ENCODE measurements around the gene ADAM12.

DNA sequence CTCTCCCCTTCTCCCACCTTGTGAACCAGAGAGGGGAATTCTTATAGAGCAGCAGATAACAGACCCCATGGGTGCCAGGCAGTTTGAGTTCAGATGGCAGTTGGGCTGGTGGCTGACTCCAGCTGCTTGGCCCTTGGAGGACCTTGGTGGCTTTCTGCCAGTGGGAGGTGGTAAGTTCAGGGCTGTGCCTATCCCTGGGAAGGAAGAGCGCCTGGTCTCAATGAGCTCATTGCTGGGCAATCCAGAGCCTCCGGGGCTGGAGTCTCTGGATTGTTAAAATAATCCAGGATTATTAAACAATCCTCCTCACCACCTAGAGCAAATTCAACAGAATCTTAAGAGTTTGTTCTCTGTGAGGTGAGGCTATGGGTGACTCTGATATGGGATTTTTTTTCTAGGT is 386.7 kb downstream of the ADAM12 start:
- TF ChIP-seq CTCF (conservative IDR thresholded peaks at IDR 0.05; ENCODE audit: low read depth in 2 of 2) = no peak
- TF ChIP-seq, protein P1, sequence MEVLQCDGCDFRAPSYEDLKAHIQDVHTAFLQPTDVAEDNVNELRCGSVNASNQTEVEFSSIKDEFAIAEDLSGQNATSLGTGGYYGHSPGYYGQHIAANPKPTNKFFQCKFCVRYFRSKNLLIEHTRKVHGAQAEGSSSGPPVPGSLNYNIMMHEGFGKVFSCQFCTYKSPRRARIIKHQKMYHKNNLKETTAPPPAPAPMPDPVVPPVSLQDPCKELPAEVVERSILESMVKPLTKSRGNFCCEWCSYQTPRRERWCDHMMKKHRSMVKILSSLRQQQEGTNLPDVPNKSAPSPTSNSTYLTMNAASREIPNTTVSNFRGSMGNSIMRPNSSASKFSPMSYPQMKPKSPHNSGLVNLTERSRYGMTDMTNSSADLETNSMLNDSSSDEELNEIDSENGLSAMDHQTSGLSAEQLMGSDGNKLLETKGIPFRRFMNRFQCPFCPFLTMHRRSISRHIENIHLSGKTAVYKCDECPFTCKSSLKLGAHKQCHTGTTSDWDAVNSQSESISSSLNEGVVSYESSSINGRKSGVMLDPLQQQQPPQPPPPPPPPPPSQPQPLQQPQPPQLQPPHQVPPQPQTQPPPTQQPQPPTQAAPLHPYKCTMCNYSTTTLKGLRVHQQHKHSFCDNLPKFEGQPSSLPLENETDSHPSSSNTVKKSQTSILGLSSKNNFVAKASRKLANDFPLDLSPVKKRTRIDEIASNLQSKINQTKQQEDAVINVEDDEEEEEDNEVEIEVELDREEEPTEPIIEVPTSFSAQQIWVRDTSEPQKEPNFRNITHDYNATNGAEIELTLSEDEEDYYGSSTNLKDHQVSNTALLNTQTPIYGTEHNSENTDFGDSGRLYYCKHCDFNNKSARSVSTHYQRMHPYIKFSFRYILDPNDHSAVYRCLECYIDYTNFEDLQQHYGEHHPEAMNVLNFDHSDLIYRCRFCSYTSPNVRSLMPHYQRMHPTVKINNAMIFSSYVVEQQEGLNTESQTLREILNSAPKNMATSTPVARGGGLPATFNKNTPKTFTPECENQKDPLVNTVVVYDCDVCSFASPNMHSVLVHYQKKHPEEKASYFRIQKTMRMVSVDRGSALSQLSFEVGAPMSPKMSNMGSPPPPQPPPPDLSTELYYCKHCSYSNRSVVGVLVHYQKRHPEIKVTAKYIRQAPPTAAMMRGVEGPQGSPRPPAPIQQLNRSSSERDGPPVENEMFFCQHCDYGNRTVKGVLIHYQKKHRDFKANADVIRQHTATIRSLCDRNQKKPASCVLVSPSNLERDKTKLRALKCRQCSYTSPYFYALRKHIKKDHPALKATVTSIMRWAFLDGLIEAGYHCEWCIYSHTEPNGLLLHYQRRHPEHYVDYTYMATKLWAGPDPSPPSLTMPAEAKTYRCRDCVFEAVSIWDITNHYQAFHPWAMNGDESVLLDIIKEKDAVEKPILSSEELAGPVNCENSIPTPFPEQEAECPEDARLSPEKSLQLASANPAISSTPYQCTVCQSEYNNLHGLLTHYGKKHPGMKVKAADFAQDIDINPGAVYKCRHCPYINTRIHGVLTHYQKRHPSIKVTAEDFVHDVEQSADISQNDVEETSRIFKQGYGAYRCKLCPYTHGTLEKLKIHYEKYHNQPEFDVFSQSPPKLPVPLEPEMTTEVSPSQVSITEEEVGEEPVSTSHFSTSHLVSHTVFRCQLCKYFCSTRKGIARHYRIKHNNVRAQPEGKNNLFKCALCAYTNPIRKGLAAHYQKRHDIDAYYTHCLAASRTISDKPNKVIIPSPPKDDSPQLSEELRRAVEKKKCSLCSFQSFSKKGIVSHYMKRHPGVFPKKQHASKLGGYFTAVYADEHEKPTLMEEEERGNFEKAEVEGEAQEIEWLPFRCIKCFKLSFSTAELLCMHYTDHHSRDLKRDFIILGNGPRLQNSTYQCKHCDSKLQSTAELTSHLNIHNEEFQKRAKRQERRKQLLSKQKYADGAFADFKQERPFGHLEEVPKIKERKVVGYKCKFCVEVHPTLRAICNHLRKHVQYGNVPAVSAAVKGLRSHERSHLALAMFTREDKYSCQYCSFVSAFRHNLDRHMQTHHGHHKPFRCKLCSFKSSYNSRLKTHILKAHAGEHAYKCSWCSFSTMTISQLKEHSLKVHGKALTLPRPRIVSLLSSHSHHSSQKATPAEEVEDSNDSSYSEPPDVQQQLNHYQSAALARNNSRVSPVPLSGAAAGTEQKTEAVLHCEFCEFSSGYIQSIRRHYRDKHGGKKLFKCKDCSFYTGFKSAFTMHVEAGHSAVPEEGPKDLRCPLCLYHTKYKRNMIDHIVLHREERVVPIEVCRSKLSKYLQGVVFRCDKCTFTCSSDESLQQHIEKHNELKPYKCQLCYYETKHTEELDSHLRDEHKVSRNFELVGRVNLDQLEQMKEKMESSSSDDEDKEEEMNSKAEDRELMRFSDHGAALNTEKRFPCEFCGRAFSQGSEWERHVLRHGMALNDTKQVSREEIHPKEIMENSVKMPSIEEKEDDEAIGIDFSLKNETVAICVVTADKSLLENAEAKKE (CRISPR knock-in tag; IDR thresholded peaks at IDR 0.05) = no peak
- TF ChIP-seq EZH2 (IDR thresholded peaks at IDR 0.05; ENCODE audit: low read depth, unreplicated experiment) = no peak
- no peak for TF ChIP-seq POLR2AphosphoS5 (IDR thresholded peaks at IDR 0.05; ENCODE audit: low read depth)
- no peak for TF ChIP-seq ZNF331 (CRISPR knock-in tag; IDR thresholded peaks at IDR 0.05; ENCODE audit: low read depth)
